T-helper 17 cell (primary cell): Measurements from ENCODE around the gene ELMO3. TPM values are rescaled to one million over a fixed set of nuclear protein-coding genes. Genes with fewer than 3 reads are reported as not detected.

Source experiments
- total RNA-seq, 4 donors: library from RNA in 2 of 4; stranded (reverse) in 2 of 4; gene quantifications; one replicate each; pipeline ENCODE4 v1.2.3 and lab custom pipeline; 2022 to 2026

ELMO3 gene
- total RNA-seq, 2 donors from 2014 or later, result 2.4 TPM

Other genes with a start within 250 kb of the ELMO3 start
- 1 to 10 TPM in 1 of 2 donors, under 1 TPM in 1; 0.63 to 1.3 TPM for gene CES3, start 237.9 kb upstream of the ELMO3 start, total RNA-seq
- gene CES4A, start 210.5 kb upstream of the ELMO3 start, total RNA-seq, result 10 to 100 TPM; 17.8 to 20.0 TPM
- 10 to 100 TPM; 78.5 to 85.4 TPM for gene CBFB, start 170.0 kb upstream of the ELMO3 start, total RNA-seq
- gene PHAF1, start 89.2 kb upstream of the ELMO3 start, total RNA-seq, result 10 to 100 TPM; 11.9 to 17.0 TPM
- 1 to 10 TPM; 7.0 to 8.1 TPM for gene B3GNT9, start 48.1 kb upstream of the ELMO3 start, total RNA-seq
- gene TRADD, start 39.2 kb upstream of the ELMO3 start, total RNA-seq, result 100 to 1,000 TPM in 1 of 2 donors, 10 to 100 TPM in 1; 92.7 to 103 TPM
- gene FBXL8, start 39.2 kb upstream of the ELMO3 start, total RNA-seq, result 10 to 100 TPM; 50.0 to 55.1 TPM
- gene HSF4, start 34.4 kb upstream of the ELMO3 start, total RNA-seq, result 10 to 100 TPM; 54.5 to 80.9 TPM
- gene NOL3, start 28.6 kb upstream of the ELMO3 start, total RNA-seq, result 1 to 10 TPM; 4.3 to 5.5 TPM
- gene MATCAP1, start 15.2 kb upstream of the ELMO3 start, total RNA-seq, result 10 to 100 TPM; 16.0 to 19.7 TPM
- not detected for gene EXOC3L1, start 9.0 kb upstream of the ELMO3 start, total RNA-seq
- 10 to 100 TPM; 64.6 to 75.1 TPM for gene E2F4, start 7.0 kb upstream of the ELMO3 start, total RNA-seq
- gene TMEM208, start 28.0 kb downstream of the ELMO3 start, total RNA-seq, result 10 to 100 TPM; 27.9 to 28.2 TPM
- 10 to 100 TPM; 45.1 to 48.6 TPM for gene FHOD1, start 48.4 kb downstream of the ELMO3 start, total RNA-seq
- 1 to 10 TPM; 1.3 to 1.4 TPM for gene SLC9A5, start 49.8 kb downstream of the ELMO3 start, total RNA-seq
- gene PLEKHG4, start 80.4 kb downstream of the ELMO3 start, total RNA-seq, result 10 to 100 TPM; 17.8 to 18.4 TPM
- gene KCTD19, start 127.6 kb downstream of the ELMO3 start, total RNA-seq, result not detected
- gene LRRC36, start 127.7 kb downstream of the ELMO3 start, total RNA-seq, result not detected
- gene TPPP3, start 194.4 kb downstream of the ELMO3 start, total RNA-seq, result under 1 TPM; 0.29 to 0.70 TPM
- under 1 TPM in 1 of 2 donors, not detected in 1; 0.35 TPM for gene ZDHHC1, start 217.3 kb downstream of the ELMO3 start, total RNA-seq
- not detected for gene HSD11B2, start 232.0 kb downstream of the ELMO3 start, total RNA-seq